Central memory CD4-positive, alpha-beta T cell (primary cell): Measurements from ENCODE around the gene FOXRED1.
"Not testable (repeated sequence)": the region's sequence is repeated elsewhere in the genome, so short reads cannot be mapped to it uniquely, and the experiment has no call there.

Experiments
- DNase-seq: peaks from one replicate; pipeline ENCODE4 v3.0.0; 2022

Gene FOXRED1

GRCh38 chr11:126277780-126278179, 8.8 kb downstream of the FOXRED1 start:
- DNase-seq: no peak

- no peak for DNase-seq
Observed at GRCh38 chr11:126279191-126279590, 10.2 kb downstream of the FOXRED1 start.

- DNase-seq: no peak
Observed at GRCh38 chr11:126280595-126280994, 11.6 kb downstream of the FOXRED1 start.

- DNase-seq: no peak
Observed at GRCh38 chr11:126281245-126281644, 12.3 kb downstream of the FOXRED1 start.

GRCh38 chr11:126281666-126282175, 12.8 kb downstream of the FOXRED1 start:
- DNase-seq: no peak

- peak; percentile 37 for DNase-seq
Observed at GRCh38 chr11:126282361-126282735, 13.4 kb downstream of the FOXRED1 start.

- peak; percentile 74 for DNase-seq
Observed at GRCh38 chr11:126282736-126283591, 14.0 kb downstream of the FOXRED1 start, which contains the start of gene TIRAP. TSS of gene TIRAP (plus strand) at chr11:126283093. CDS start at chr11:126290895, 7,802 bp downstream.

GRCh38 chr11:126284829-126285228, 15.9 kb downstream of the FOXRED1 start:
- DNase-seq: peak; percentile 79

- DNase-seq: no peak
Observed at GRCh38 chr11:126288237-126288636, 19.3 kb downstream of the FOXRED1 start.

GRCh38 chr11:126290887-126291286, 21.9 kb downstream of the FOXRED1 start:
- no peak for DNase-seq

GRCh38 chr11:126293726-126294125, 24.8 kb downstream of the FOXRED1 start:
- no peak for DNase-seq

- DNase-seq: no peak
Observed at GRCh38 chr11:126297004-126297403, 28.1 kb downstream of the FOXRED1 start.

GRCh38 chr11:126303623-126304456, 34.9 kb downstream of the FOXRED1 start, which contains the start of gene DCPS:
TSS of gene DCPS (plus strand) at chr11:126304060. CDS start at chr11:126304081, 21 bp downstream.
- peak; percentile 86 for DNase-seq

GRCh38 chr11:126304457-126305075, 35.6 kb downstream of the FOXRED1 start:
- DNase-seq: no peak

- DNase-seq: no peak
Observed at GRCh38 chr11:126305699-126306098, 36.7 kb downstream of the FOXRED1 start.

GRCh38 chr11:126307706-126308105, 38.8 kb downstream of the FOXRED1 start:
- no peak for DNase-seq

- DNase-seq: no peak
Observed at GRCh38 chr11:126308271-126308671, 39.3 kb downstream of the FOXRED1 start.

GRCh38 chr11:126308771-126309170, 39.8 kb downstream of the FOXRED1 start:
- DNase-seq: not testable (repeated sequence)

GRCh38 chr11:126310200-126310991, 41.4 kb downstream of the FOXRED1 start:
- peak; percentile 20 for DNase-seq

GRCh38 chr11:126310992-126311310, 42.0 kb downstream of the FOXRED1 start:
- DNase-seq: no peak

GRCh38 chr11:126311401-126312291, 42.7 kb downstream of the FOXRED1 start:
- no peak for DNase-seq
